T-helper 1 cell treated with Interleukin-12 subunit alpha and Interleukin-12 subunit beta and Interleukin-4 antibody, amounts not matched to agents 30 ng/mL and 1 ng/mL, for 36 hours (primary cell): ENCODE measurements around the gene MSH2. TPM values are rescaled to one million over a fixed set of nuclear protein-coding genes. Genes with fewer than 3 reads are reported as not detected.

Experiments
- intact Hi-C: fragments of 100-400 bp; cut with micrococcal nuclease; formaldehyde crosslinking; loops from one replicate; pipeline ENCODE4 v1.15.1; 2024
- total RNA-seq: library from RNA; stranded (reverse); gene quantifications from 2 replicates; pipeline ENCODE4 v1.2.3, GENCODE V29; 2022

Gene MSH2
- total RNA-seq, 1 donor from 2014 or later: 44.0 TPM

GRCh38 chr2:47506024-47506423 lies 103.1 kb downstream of the MSH2 start:
- intact Hi-C loops: no loop called here

GRCh38 chr2:47506436-47506835 lies 103.5 kb downstream of the MSH2 start:
- intact Hi-C loops: no loop called here

GRCh38 chr2:47508080-47508479 lies 105.1 kb downstream of the MSH2 start:
- intact Hi-C loops: loop anchor here (1.0 kb wide), 1 partner anchor 13 kb away; no protein-coding TSS in a partner anchor

- intact Hi-C loops: loop anchor here (1.0 kb wide), 1 partner anchor 13 kb away; no protein-coding TSS in a partner anchor
Observed at GRCh38 chr2:47508641-47509040, 105.7 kb downstream of the MSH2 start.

- intact Hi-C loops: no loop called here
Observed at GRCh38 chr2:47509250-47509649, 106.3 kb downstream of the MSH2 start.

GRCh38 chr2:47509821-47510385 lies 106.9 kb downstream of the MSH2 start:
- intact Hi-C loops: no loop called here

GRCh38 chr2:47510745-47511144 lies 107.8 kb downstream of the MSH2 start:
- intact Hi-C loops: no loop called here

GRCh38 chr2:47512581-47513083 lies 109.7 kb downstream of the MSH2 start:
- intact Hi-C loops: no loop called here

- intact Hi-C loops: no loop called here
Observed at GRCh38 chr2:47513981-47514520, 111.1 kb downstream of the MSH2 start.

- intact Hi-C loops: no loop called here
Observed at GRCh38 chr2:47516360-47517104, 113.6 kb downstream of the MSH2 start.

GRCh38 chr2:47518497-47519146 lies 115.7 kb downstream of the MSH2 start:
- intact Hi-C loops: no loop called here

- intact Hi-C loops: no loop called here
Observed at GRCh38 chr2:47519147-47519537, 116.2 kb downstream of the MSH2 start.

GRCh38 chr2:47519604-47520301 lies 116.8 kb downstream of the MSH2 start:
- intact Hi-C loops: loop anchor here (5.0 kb wide), 1 partner anchor 588 kb away; no protein-coding TSS in a partner anchor

GRCh38 chr2:47520302-47520630 lies 117.3 kb downstream of the MSH2 start:
- intact Hi-C loops: loop anchor here (5.0 kb wide), 1 partner anchor 587 kb away; no protein-coding TSS in a partner anchor

- intact Hi-C loops: loop anchor here (1.0 to 5.0 kb wide), 7 partner anchors 13 to 586 kb away; partner anchors contain the start of genes FBXO11, MSH2 and MSH6
Observed at GRCh38 chr2:47520825-47521665, 118.1 kb downstream of the MSH2 start.

- intact Hi-C loops: loop anchor here (1.0 to 5.0 kb wide), 7 partner anchors 13 to 586 kb away; partner anchors contain the start of genes FBXO11, MSH2 and MSH6
Observed at GRCh38 chr2:47521666-47522285, 118.8 kb downstream of the MSH2 start.

GRCh38 chr2:47525167-47525566 lies 122.2 kb downstream of the MSH2 start:
- intact Hi-C loops: no loop called here

- intact Hi-C loops: no loop called here
Observed at GRCh38 chr2:47528455-47528854, 125.5 kb downstream of the MSH2 start.

GRCh38 chr2:47528874-47529273 lies 125.9 kb downstream of the MSH2 start:
- intact Hi-C loops: no loop called here
